Esophagus muscularis mucosa (tissue), 3 donors: Measurements from ENCODE around the gene NTM.

Source experiments
- CTCF ChIP-seq, 3 experiments: fragments of 200-600 bp in 2 of 3; fragments of 450-650 bp in 1 of 3; sonication (generic) in 2 of 3; IDR thresholded peaks; one replicate each; pipeline ENCODE4 v1.5.1; 2017 to 2019; ENCODE audit warnings: antibody characterized with exemption in 3 of 3, mild to moderate bottlenecking in 2 of 3, moderate library complexity in 1 of 3
- POLR2A ChIP-seq: fragments of 450-650 bp; IDR thresholded peaks from one replicate; pipeline ENCODE4 v1.6.1; 2017; ENCODE audit warnings: antibody characterized with exemption, moderate library complexity, mild to moderate bottlenecking, low read depth
- POLR2AphosphoS5 ChIP-seq, 2 donors: sonication (generic); formaldehyde crosslinking; IDR thresholded peaks; one replicate each; pipeline ENCODE4 v1.6.1; 2017; ENCODE audit warnings: antibody characterized with exemption in 2 of 2

GRCh38 chr11:132346558-132347148 is 976.2 kb downstream of the NTM start:
- no peak for TF ChIP-seq POLR2A
- no peak for TF ChIP-seq CTCF (IDR thresholded peaks at IDR 0.05)
- no peak for TF ChIP-seq POLR2AphosphoS5 (IDR thresholded peaks at IDR 0.05)
